NCI-H146 treated with DMSO at 0.1 percent for 48 hours (cell line): ENCODE measurements around the gene HNRNPK.
A peak's percentile ranks its signal among the peaks of the same experiment; 100 is the strongest.

ENCODE experiments used
- DNase-seq: peaks from one replicate; lab custom pipeline; 2025; ENCODE audit not compliant: unreplicated experiment; lab: John Stamatoyannopoulos, UW

HNRNPK gene

GRCh38 chr9:83979812-83980394 lies at the start of gene HNRNPK:
TSS of gene HNRNPK (minus strand) at chr9:83980215. CDS start at chr9:83978252, 1,963 bp downstream.
- peak; percentile 83 for DNase-seq

GRCh38 chr9:84027201-84027600 lies 47.2 kb upstream of the HNRNPK start:
- no peak for DNase-seq

GRCh38 chr9:84024041-84024575 lies 44.1 kb upstream of the HNRNPK start:
- DNase-seq: no peak

- no peak for DNase-seq
Observed at GRCh38 chr9:84007662-84008061, 27.6 kb upstream of the HNRNPK start.

GRCh38 chr9:84003246-84003645 lies 23.2 kb upstream of the HNRNPK start:
- no peak for DNase-seq

- DNase-seq: no peak
Observed at GRCh38 chr9:84002344-84002743, 22.3 kb upstream of the HNRNPK start.

- no peak for DNase-seq
Observed at GRCh38 chr9:84001621-84002020, 21.6 kb upstream of the HNRNPK start.

- no peak for DNase-seq
Observed at GRCh38 chr9:84000186-84000585, 20.2 kb upstream of the HNRNPK start.

GRCh38 chr9:83999141-83999918 lies 19.3 kb upstream of the HNRNPK start:
- DNase-seq: no peak

GRCh38 chr9:83996126-83996525 lies 16.1 kb upstream of the HNRNPK start:
- DNase-seq: no peak

- no peak for DNase-seq
Observed at GRCh38 chr9:83992901-83993300, 12.9 kb upstream of the HNRNPK start.

- peak; percentile 9 for DNase-seq
Observed at GRCh38 chr9:83992407-83992806, 12.4 kb upstream of the HNRNPK start.

- no peak for DNase-seq
Observed at GRCh38 chr9:83991355-83991754, 11.3 kb upstream of the HNRNPK start.

GRCh38 chr9:83988411-83988810 lies 8.4 kb upstream of the HNRNPK start:
- DNase-seq: no peak

GRCh38 chr9:83987402-83987791 lies 7.4 kb upstream of the HNRNPK start:
- DNase-seq: no peak

- no peak for DNase-seq
Observed at GRCh38 chr9:83986765-83987401, 6.9 kb upstream of the HNRNPK start.

- no peak for DNase-seq
Observed at GRCh38 chr9:83986195-83986594, 6.2 kb upstream of the HNRNPK start.

- DNase-seq: no peak
Observed at GRCh38 chr9:83981126-83981871, 1.3 kb upstream of the HNRNPK start.

- DNase-seq: peak; percentile 83
Observed at GRCh38 chr9:83980395-83981125, 545 bp upstream of the HNRNPK start, which contains the start of gene RMI1. TSS of gene RMI1 (plus strand) at chr9:83980805. CDS start at chr9:84000987, 20,182 bp downstream.

- peak; percentile 8 for DNase-seq
Observed at GRCh38 chr9:83978992-83979811, 813 bp downstream of the HNRNPK start.
